BJ (cell line): Measurements from ENCODE around the gene SPTBN1. TPM values are rescaled to one million over a fixed set of nuclear protein-coding genes. Genes with fewer than 3 reads are reported as not detected.

Experiments used
- CTCF ChIA-PET: fragments of 350-600 bp; formaldehyde crosslinking; extraction: SDS; loops from one replicate; lab custom pipeline; 2021; ENCODE audit warnings: antibody characterized with exemption, inconsistent platforms; lab: Yijun Ruan, JAX
- POLR2A ChIA-PET: fragments of 300-600 bp; sonication (Branson Sonifier 250); formaldehyde crosslinking; extraction: SDS; loops from one replicate; lab custom pipeline; 2021; ENCODE audit warnings: antibody characterized with exemption; lab: Charles Lee
- DNase-seq: peaks from one replicate; pipeline ENCODE4 v3.0.0-alpha.2; 2011; ENCODE audit warnings: low read depth
- H3K27me3 ChIP-seq: 2 replicates; pipeline ENCODE4 v1.6.0; 2011; ENCODE audit warnings: low read length; ENCODE audit not compliant: control insufficient read depth, insufficient read depth
- H3K36me3 ChIP-seq: 2 replicates; pipeline ENCODE4 v1.5.1; 2011; ENCODE audit warnings: low read length; ENCODE audit not compliant: control insufficient read depth, insufficient read depth
- H3K4me3 ChIP-seq: 2 replicates; pipeline ENCODE4 v1.5.1; 2011; ENCODE audit warnings: low read depth, mild to moderate bottlenecking, control low read depth, low read length
- CTCF ChIP-seq: IDR thresholded peaks from 2 replicates; pipeline ENCODE4 v1.5.1; 2011; ENCODE audit warnings: low read depth, mild to moderate bottlenecking, control low read depth, inconsistent platforms, low read length, moderate library complexity; ENCODE audit not compliant: insufficient read depth
- polyA plus RNA-seq: library from polyadenylated mRNA; depleted of rRNA; stranded (reverse); fragments of >200 nt; gene quantifications from 2 replicates; pipeline ENCODE4 v1.2.3, GENCODE V29; 2011

The SPTBN1 gene
- polyA plus RNA-seq, 1 experiment, result 33.8 TPM

GRCh38 chr2:54529935-54530334 is 73.8 kb downstream of the SPTBN1 start:
- Histone ChIP-seq H3K36me3 (peaks cover 7% of the 10 kb centered on the region), H3K4me3 (no peak overlapping the region), H3K27me3 (no peaks in the 10 kb centered on the region)
- DNase-seq, result no peak
- ChIA-PET POLR2A (no interaction called here), CTCF (no interaction called here)
- TF ChIP-seq CTCF, result no peak

DNA sequence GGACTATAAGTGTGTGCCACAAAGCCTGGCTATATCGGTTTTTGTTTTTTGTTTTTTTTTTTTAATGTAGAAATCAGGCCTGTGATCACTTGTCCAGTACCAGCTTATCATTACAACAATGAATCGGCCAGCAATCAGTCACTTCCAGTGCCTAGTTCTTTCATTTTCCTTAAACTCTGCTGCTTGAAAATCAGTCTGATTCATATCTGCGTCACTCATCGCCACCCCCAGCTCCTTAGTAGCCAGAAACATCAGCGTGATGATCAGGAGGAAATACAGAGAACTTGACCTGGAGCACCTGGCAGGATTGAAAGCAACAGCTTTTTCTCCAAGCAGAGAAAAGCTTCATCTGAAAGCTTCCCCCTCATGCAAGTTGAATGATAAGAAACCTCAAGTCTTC is 75.4 kb downstream of the SPTBN1 start:
- peaks cover 4% of the 10 kb centered on the region for H3K36me3 ChIP-seq
- TF ChIP-seq CTCF, result no peak
- POLR2A ChIA-PET, result no interaction called here
- H3K4me3 ChIP-seq, result no peak overlapping the region
- CTCF ChIA-PET, result interaction anchor here (0.6 to 1.4 kb wide), 4 partner anchors 8 to 323 kb away, joined by 3 to 4 read pairs (median 3); no protein-coding TSS in a partner anchor
- no peaks in the 10 kb centered on the region for H3K27me3 ChIP-seq
- no peak for DNase-seq

GRCh38 chr2:54534221-54534620 is 78.1 kb downstream of the SPTBN1 start:
- no peak for TF ChIP-seq CTCF

DNA sequence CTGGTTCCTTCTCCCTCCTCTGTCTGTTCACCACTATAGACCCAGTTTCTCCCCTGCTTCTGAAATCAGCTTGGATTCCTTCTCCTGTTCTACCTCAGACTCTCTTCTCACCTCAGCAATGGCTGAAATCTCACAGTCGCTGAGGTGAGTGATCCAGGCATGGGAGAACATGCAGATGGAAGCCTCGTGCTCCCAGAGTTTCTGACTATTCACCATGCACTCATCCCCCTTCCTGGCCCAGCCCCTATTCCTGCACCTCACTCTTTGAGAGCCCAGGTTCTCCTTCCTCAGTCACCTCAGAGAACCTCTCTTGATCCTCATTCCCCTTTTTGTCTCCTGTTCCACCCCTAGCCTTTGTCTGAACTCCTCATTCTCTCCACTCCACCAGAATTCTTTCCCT is 78.5 kb downstream of the SPTBN1 start:
- Histone ChIP-seq H3K4me3 (no peak overlapping the region), H3K36me3 (peaks cover 1% of the 10 kb centered on the region; the same call in 1 of the 2 replicates), H3K27me3 (no peaks in the 10 kb centered on the region)
- DNase-seq, result no peak
- ChIA-PET POLR2A (no interaction called here), CTCF (no interaction called here)
- no peak for TF ChIP-seq CTCF

More at GRCh38 chr2:54534221-54534620, 78.1 kb downstream of the SPTBN1 start:
- no peaks in the 10 kb centered on the region for H3K27me3 ChIP-seq
- peaks cover 1% of the 10 kb centered on the region; the same call in 1 of the 2 replicates for H3K36me3 ChIP-seq
- no peak overlapping the region for H3K4me3 ChIP-seq
- ChIA-PET CTCF (no interaction called here), POLR2A (no interaction called here)
- DNase-seq, result no peak

DNA sequence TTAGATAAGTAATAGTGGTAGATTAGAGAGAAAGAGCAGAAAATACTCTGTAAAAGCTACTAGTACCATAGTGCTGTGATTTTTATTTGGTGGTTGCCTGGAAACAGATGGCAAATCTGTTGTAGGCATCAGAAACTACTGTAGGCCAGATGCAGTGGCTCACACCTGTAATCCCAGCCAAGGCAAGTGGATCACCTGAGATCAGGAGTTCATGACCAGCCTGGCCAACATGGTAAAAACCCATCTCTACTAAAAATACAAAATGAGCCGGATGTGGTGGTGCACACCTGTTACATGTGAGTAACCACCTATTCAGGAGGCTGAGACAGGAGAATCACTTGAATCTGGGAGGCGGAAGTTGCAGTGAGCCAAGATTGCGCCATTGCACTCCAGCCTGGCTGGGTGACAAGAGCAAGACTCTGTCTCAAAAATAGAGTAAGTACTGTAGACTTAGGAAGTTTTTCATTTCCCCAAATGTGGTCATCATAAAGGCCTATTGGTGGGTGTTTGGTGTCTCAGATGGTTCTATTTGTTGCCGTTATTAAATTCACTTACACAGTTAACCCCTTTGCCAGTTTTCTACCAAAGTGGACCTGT is 79.6 kb downstream of the SPTBN1 start:
- POLR2A ChIA-PET, result no interaction called here
- CTCF ChIA-PET, result interaction anchor here (0.6 kb wide), 1 partner anchor 161 kb away, joined by 3 read pairs; no protein-coding TSS in a partner anchor
- Histone ChIP-seq H3K4me3 (no peak overlapping the region), H3K27me3 (no peaks in the 10 kb centered on the region), H3K36me3 (peaks cover 1% of the 10 kb centered on the region; the same call in 1 of the 2 replicates)
- no peak for TF ChIP-seq CTCF
- DNase-seq, result no peak
